Keratinocyte (primary cell): ENCODE measurements around the gene AKR1D1. TPM values are rescaled to one million over a fixed set of nuclear protein-coding genes. Genes with fewer than 3 reads are reported as not detected.

Experiments
- DNase-seq: peaks from one replicate; pipeline ENCODE4 v3.0.0-alpha.2; 2011; ENCODE audit warnings: low read depth, missing footprints, low spot score
- FAIRE-seq: peaks from 2 replicates; lab custom pipeline; 2011; peaks lifted over from hg19 to GRCh38; lab: Jason Lieb, UNC
- H2AFZ ChIP-seq: 2 replicates; pipeline ENCODE4 v1.6.0; 2012; ENCODE audit warnings: low read length, control low read depth, inconsistent platforms; ENCODE audit not compliant: control insufficient read depth
- H3K27ac ChIP-seq: 2 replicates; pipeline ENCODE4 v1.5.1; 2011; ENCODE audit warnings: low read length; ENCODE audit not compliant: control insufficient read depth, insufficient read depth
- H3K27me3 ChIP-seq: 3 replicates; pipeline ENCODE4 v1.6.0; 2011; ENCODE audit warnings: low read length; ENCODE audit not compliant: control insufficient read depth, insufficient read depth; ENCODE audit errors: extremely low read depth
- H3K36me3 ChIP-seq, 2 experiments: 2 replicates in 1 of 2; 3 replicates in 1 of 2; pipeline ENCODE4 v1.5.1; 2011; ENCODE audit warnings: low read length in 2 of 2, mild to moderate bottlenecking in 1 of 2; ENCODE audit not compliant: control insufficient read depth in 2 of 2, insufficient read depth in 2 of 2; ENCODE audit errors: extremely low read depth in 1 of 2
- H3K4me1 ChIP-seq: 3 replicates; pipeline ENCODE4 v1.5.1; 2011; ENCODE audit warnings: low read length; ENCODE audit not compliant: control insufficient read depth, insufficient read depth; ENCODE audit errors: extremely low read depth
- H3K4me2 ChIP-seq: 3 replicates; pipeline ENCODE4 v1.6.0; 2011; ENCODE audit warnings: low read depth, low read length; ENCODE audit not compliant: control insufficient read depth, insufficient read depth; ENCODE audit errors: extremely low read depth
- H3K4me3 ChIP-seq, 3 experiments: fragments of 200-600 bp in 1 of 3; sonication (generic) in 1 of 3; 2 replicates in 2 of 3; 3 replicates in 1 of 3; pipeline ENCODE4 v1.5.1; 2011 to 2016; ENCODE audit warnings: low read length in 3 of 3, mild to moderate bottlenecking in 3 of 3, control low read depth in 2 of 3, inconsistent platforms in 1 of 3, low read depth in 1 of 3, mixed read lengths in 1 of 3, mixed run types in 1 of 3, moderate library complexity in 1 of 3; ENCODE audit not compliant: control insufficient read depth in 2 of 3, insufficient read depth in 2 of 3; ENCODE audit errors: extremely low read depth in 1 of 3
- H3K79me2 ChIP-seq: 2 replicates; pipeline ENCODE4 v1.6.0; 2012; ENCODE audit warnings: low read length; ENCODE audit not compliant: control insufficient read depth, insufficient read depth
- H3K9ac ChIP-seq: 3 replicates; pipeline ENCODE4 v1.6.0; 2011; ENCODE audit warnings: low read length; ENCODE audit not compliant: control insufficient read depth, insufficient read depth; ENCODE audit errors: extremely low read depth
- H3K9me1 ChIP-seq: 3 replicates; pipeline ENCODE4 v1.6.0; 2011; ENCODE audit warnings: low read length; ENCODE audit not compliant: control insufficient read depth, insufficient read depth; ENCODE audit errors: extremely low read depth
- H3K9me3 ChIP-seq: 2 replicates; pipeline ENCODE4 v1.5.1; 2012; ENCODE audit warnings: low read depth, low read length; ENCODE audit not compliant: control insufficient read depth
- H4K20me1 ChIP-seq: 3 replicates; pipeline ENCODE4 v1.6.0; 2011; ENCODE audit warnings: low read length; ENCODE audit not compliant: control insufficient read depth, insufficient read depth; ENCODE audit errors: extremely low read depth
- EZH2 ChIP-seq: IDR thresholded peaks from one replicate; pipeline ENCODE4 v1.6.1; 2012; ENCODE audit warnings: inconsistent platforms, mild to moderate bottlenecking, low read length, moderate library complexity
- dilution Hi-C: fragments of 300-500 bp; cut with MboI; formaldehyde crosslinking; loops from one replicate; pipeline ENCODE4 v1.7.0; 2020; ENCODE audit warnings: low sequenced_read_pairs; ENCODE audit not compliant: extremely low pct_ligation_motif_present
- polyA plus RNA-seq, 5 experiments: library from polyadenylated mRNA; depleted of rRNA in 3 of 5; stranded (reverse) in 3 of 5; stranded (forward) in 1 of 5; unstranded in 1 of 5; fragments of >200 nt; gene quantifications; 1 replicate in 1 of 5; 2 replicates in 3 of 5; 3 replicates in 1 of 5; pipeline versions ENCODE4 v1.2.1 to v1.2.3, GENCODE V29; 2011 to 2012; ENCODE audit warnings: missing spikeins in 2 of 5, low read depth in 1 of 5, low replicate concordance in 1 of 5
- TF ChIP-seq, protein P1 (sequence below), 3 experiments: IDR thresholded peaks in 1 of 3; conservative IDR thresholded peaks in 1 of 3; optimal IDR thresholded peaks in 1 of 3; 2 replicates in 2 of 3; 3 replicates in 1 of 3; pipeline versions ENCODE3 to v1.5.1; 2011; ENCODE audit warnings: low read length in 3 of 3, mild to moderate bottlenecking in 3 of 3, moderate library complexity in 2 of 3, control low read depth in 1 of 3, inconsistent platforms in 1 of 3; ENCODE audit not compliant: insufficient read depth in 2 of 3; ENCODE audit errors: extremely low read depth in 1 of 3

Gene AKR1D1
- polyA plus RNA-seq, 1 donor (not counting 4 experiments of a cell fraction or from before 2014, with no cell fraction given), result not detected

DNA sequence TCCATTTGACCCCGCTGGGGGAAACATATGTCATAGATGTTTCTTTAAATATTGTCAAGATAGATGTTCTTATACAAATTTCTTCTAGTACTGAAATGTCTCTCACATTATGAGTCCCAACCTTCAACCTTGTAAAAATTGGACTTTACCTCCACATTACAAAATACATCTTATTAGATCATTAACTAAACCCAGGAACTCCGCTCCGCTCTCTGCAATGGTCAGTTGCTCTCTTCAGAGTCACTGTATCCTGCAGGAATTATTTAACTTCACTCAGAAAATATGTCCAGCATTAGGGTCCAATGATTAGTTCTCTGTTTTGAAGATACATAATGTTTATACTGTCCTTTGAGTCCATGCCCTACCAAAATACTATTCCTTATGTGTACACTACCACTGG is 8.5 kb upstream of the AKR1D1 start:
- Histone ChIP-seq H3K4me2 (no peak overlapping the region), H3K36me3 (no peaks in the 10 kb centered on the region), H3K9ac (no peak overlapping the region), H3K4me3 (no peak overlapping the region), H2AFZ (no peak overlapping the region), H3K27ac (no peak overlapping the region), H3K79me2 (no peaks in the 10 kb centered on the region), H3K9me1 (no peaks in the 10 kb centered on the region), H3K27me3 (no peaks in the 10 kb centered on the region), H3K4me1 (no peaks in the 10 kb centered on the region), H3K9me3 (no peaks in the 10 kb centered on the region), H4K20me1 (no peaks in the 10 kb centered on the region)
- no peak for DNase-seq
- FAIRE-seq, result no peak
- dilution Hi-C loops, result no loop called here
- no peak for TF ChIP-seq EZH2
- TF ChIP-seq, protein P1, sequence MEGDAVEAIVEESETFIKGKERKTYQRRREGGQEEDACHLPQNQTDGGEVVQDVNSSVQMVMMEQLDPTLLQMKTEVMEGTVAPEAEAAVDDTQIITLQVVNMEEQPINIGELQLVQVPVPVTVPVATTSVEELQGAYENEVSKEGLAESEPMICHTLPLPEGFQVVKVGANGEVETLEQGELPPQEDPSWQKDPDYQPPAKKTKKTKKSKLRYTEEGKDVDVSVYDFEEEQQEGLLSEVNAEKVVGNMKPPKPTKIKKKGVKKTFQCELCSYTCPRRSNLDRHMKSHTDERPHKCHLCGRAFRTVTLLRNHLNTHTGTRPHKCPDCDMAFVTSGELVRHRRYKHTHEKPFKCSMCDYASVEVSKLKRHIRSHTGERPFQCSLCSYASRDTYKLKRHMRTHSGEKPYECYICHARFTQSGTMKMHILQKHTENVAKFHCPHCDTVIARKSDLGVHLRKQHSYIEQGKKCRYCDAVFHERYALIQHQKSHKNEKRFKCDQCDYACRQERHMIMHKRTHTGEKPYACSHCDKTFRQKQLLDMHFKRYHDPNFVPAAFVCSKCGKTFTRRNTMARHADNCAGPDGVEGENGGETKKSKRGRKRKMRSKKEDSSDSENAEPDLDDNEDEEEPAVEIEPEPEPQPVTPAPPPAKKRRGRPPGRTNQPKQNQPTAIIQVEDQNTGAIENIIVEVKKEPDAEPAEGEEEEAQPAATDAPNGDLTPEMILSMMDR (optimal IDR thresholded peaks at IDR 0.05 in 1 of 3, IDR thresholded peaks at IDR 0.05 in 1 of 3, conservative IDR thresholded peaks at IDR 0.05 in 1 of 3; ENCODE audit: extremely low read depth in 1 of 3, insufficient read depth in 2 of 3, low read length in 3 of 3), result no peak

DNA sequence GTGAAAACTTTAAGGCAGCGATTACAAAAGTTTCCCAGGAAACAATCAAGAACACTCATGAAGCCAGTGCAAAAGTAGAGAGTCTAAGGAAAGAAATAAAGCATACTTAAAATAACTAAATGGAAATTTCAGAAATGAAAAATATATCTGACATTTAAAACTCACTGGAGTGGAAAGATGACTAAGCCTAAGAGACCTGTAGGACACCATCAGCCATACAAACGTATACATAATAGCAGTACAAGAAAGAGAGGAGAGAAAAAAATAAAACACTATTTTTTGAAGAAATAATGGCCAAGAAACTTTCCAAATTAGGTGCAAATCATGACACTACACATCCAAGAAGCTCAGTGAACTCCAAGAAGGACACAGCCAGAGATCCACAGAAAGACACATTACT is 5.4 kb upstream of the AKR1D1 start:
- DNase-seq, result no peak
- Histone ChIP-seq H3K36me3 (no peaks in the 10 kb centered on the region), H3K9ac (no peak overlapping the region), H4K20me1 (no peaks in the 10 kb centered on the region), H3K4me3 (no peak overlapping the region), H3K4me1 (no peaks in the 10 kb centered on the region), H3K27ac (no peak overlapping the region), H3K9me3 (no peaks in the 10 kb centered on the region), H3K4me2 (no peak overlapping the region), H3K9me1 (no peaks in the 10 kb centered on the region), H3K27me3 (no peaks in the 10 kb centered on the region), H2AFZ (no peak overlapping the region), H3K79me2 (no peaks in the 10 kb centered on the region)
- dilution Hi-C loops, result no loop called here
- TF ChIP-seq EZH2, result no peak
- TF ChIP-seq, protein P1 (optimal IDR thresholded peaks at IDR 0.05 in 1 of 3, IDR thresholded peaks at IDR 0.05 in 1 of 3, conservative IDR thresholded peaks at IDR 0.05 in 1 of 3; ENCODE audit: extremely low read depth in 1 of 3, insufficient read depth in 2 of 3, low read length in 3 of 3), result no peak
- no peak for FAIRE-seq
